ENCODE data around the gene TBC1D4. TPM values are rescaled to one million over a fixed set of nuclear protein-coding genes. Genes with fewer than 3 reads are reported as not detected.

Gene TBC1D4
- total RNA-seq, 1 donor from 2014 or later, result 25.6 TPM

- Histone ChIP-seq H3K27me3 (ENCODE audit: insufficient read depth, low read length) (no peaks in the 10 kb centered on the region), H3K79me2 (ENCODE audit: insufficient read depth, low read length) (peaks cover 24% of the 10 kb centered on the region), H3K9me3 (ENCODE audit: insufficient read depth, low read depth, low read length) (no peaks in the 10 kb centered on the region), H2AFZ (ENCODE audit: low read depth, low read length) (no peak overlapping the region), H3K27ac (ENCODE audit: low read depth, low read length) (no peak overlapping the region), H3K4me3 (ENCODE audit: insufficient read depth, low read depth, low read length) (no peak overlapping the region), H3K9ac (ENCODE audit: low read length) (no peak overlapping the region), H3K4me2 (ENCODE audit: low read length) (no peak overlapping the region), H3K4me1 (ENCODE audit: insufficient read depth, low read length) (peaks cover 4% of the 10 kb centered on the region), H4K20me1 (ENCODE audit: insufficient read depth, low read length) (peaks cover 14% of the 10 kb centered on the region), H3K36me3 (ENCODE audit: insufficient read depth, low read length) (peaks cover 2% of the 10 kb centered on the region)
- FAIRE-seq (no peak), DNase-seq (ENCODE audit: low read depth) (no peak)
- Mint-ChIP-seq H3K27me3 (ENCODE audit: low read depth, unreplicated experiment) (no peaks in the 10 kb centered on the region), H3K9me3 (ENCODE audit: unreplicated experiment) (no peaks in the 10 kb centered on the region), H3K36me3 (ENCODE audit: low read depth, unreplicated experiment) (peaks cover 5% of the 10 kb centered on the region), H3K4me1 (ENCODE audit: low read depth, unreplicated experiment) (peaks cover 17% of the 10 kb centered on the region), H3K27ac (ENCODE audit: unreplicated experiment) (no peak overlapping the region), H3K4me3 (ENCODE audit: unreplicated experiment) (no peak overlapping the region)
- TF ChIP-seq EZH2 (IDR thresholded peaks at IDR 0.05; ENCODE audit: insufficient read depth, low read length), result no peak
These were observed 23.1 kb downstream of the TBC1D4 start for GRCh38 chr13:75458696-75459422.

DNA sequence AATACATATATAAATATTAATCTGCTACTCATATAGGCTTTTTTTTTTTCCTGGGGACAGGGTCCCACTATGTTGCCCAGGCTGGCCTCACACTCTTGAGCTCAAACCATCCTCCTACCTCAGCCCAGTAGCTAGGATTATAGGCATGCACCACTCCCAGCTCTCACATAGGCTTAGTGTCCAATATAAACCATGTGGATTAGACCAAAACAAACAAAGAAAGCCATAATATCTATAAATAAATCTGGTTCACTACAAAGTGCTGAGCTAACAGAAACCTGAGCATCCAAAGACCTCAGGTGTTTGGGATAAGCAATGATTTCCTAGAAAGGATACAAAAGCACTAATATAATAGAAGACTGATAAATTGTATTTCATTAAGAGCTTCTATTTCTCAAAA is 26.0 kb downstream of the TBC1D4 start:
- H3K4me2 ChIP-seq (ENCODE audit: low read length), result no peak overlapping the region
- H3K36me3 ChIP-seq (ENCODE audit: insufficient read depth, low read length), result peaks cover 2% of the 10 kb centered on the region
- no peaks in the 10 kb centered on the region for H3K27me3 ChIP-seq (ENCODE audit: insufficient read depth, low read length)
- H3K36me3 Mint-ChIP-seq (ENCODE audit: low read depth, unreplicated experiment), result no peaks in the 10 kb centered on the region
- peaks cover 16% of the 10 kb centered on the region for H3K4me1 Mint-ChIP-seq (ENCODE audit: low read depth, unreplicated experiment)
- no peaks in the 10 kb centered on the region for H3K9me3 Mint-ChIP-seq (ENCODE audit: unreplicated experiment)
- no peak for DNase-seq (ENCODE audit: low read depth)
- H3K79me2 ChIP-seq (ENCODE audit: insufficient read depth, low read length), result peaks cover 24% of the 10 kb centered on the region
- H3K27ac Mint-ChIP-seq (ENCODE audit: unreplicated experiment), result no peak overlapping the region
- H3K27me3 Mint-ChIP-seq (ENCODE audit: low read depth, unreplicated experiment), result no peaks in the 10 kb centered on the region
- H3K4me1 ChIP-seq (ENCODE audit: insufficient read depth, low read length), result peaks cover 1% of the 10 kb centered on the region
- H4K20me1 ChIP-seq (ENCODE audit: insufficient read depth, low read length), result peaks cover 14% of the 10 kb centered on the region
- FAIRE-seq, result no peak
- no peak overlapping the region for H3K4me3 ChIP-seq (ENCODE audit: insufficient read depth, low read depth, low read length)
- no peak overlapping the region for H3K9ac ChIP-seq (ENCODE audit: low read length)
- TF ChIP-seq EZH2 (IDR thresholded peaks at IDR 0.05; ENCODE audit: insufficient read depth, low read length), result no peak
- TF ChIP-seq, protein P1, sequence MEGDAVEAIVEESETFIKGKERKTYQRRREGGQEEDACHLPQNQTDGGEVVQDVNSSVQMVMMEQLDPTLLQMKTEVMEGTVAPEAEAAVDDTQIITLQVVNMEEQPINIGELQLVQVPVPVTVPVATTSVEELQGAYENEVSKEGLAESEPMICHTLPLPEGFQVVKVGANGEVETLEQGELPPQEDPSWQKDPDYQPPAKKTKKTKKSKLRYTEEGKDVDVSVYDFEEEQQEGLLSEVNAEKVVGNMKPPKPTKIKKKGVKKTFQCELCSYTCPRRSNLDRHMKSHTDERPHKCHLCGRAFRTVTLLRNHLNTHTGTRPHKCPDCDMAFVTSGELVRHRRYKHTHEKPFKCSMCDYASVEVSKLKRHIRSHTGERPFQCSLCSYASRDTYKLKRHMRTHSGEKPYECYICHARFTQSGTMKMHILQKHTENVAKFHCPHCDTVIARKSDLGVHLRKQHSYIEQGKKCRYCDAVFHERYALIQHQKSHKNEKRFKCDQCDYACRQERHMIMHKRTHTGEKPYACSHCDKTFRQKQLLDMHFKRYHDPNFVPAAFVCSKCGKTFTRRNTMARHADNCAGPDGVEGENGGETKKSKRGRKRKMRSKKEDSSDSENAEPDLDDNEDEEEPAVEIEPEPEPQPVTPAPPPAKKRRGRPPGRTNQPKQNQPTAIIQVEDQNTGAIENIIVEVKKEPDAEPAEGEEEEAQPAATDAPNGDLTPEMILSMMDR (IDR thresholded peaks at IDR 0.05; ENCODE audit: insufficient read depth, low read depth, low read length), result no peak
- no peaks in the 10 kb centered on the region for H3K9me3 ChIP-seq (ENCODE audit: insufficient read depth, low read depth, low read length)
- H3K4me3 Mint-ChIP-seq (ENCODE audit: unreplicated experiment), result no peak overlapping the region
- H3K27ac ChIP-seq (ENCODE audit: low read depth, low read length), result no peak overlapping the region
- no peak overlapping the region for H2AFZ ChIP-seq (ENCODE audit: low read depth, low read length)

DNA sequence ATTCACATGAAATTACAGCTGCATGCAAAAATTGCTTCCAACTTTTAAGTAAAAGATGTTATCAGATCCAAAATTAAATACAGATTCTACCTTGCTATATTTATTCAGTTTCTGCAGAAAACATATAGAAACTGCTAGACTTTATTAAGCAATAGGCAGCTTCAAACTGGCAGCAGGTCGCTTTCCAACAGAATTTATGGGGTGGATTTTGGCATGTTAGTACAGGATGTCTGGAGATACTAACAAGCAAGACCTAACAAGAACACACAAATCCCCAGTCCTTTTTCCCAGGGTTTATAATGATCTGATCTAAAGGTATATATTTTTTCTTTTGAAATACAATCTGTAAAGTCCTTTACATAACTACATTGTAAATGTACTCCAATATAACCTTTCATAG is 27.5 kb downstream of the TBC1D4 start:
- DNase-seq (ENCODE audit: low read depth) (no peak), FAIRE-seq (no peak)
- Mint-ChIP-seq H3K27ac (ENCODE audit: unreplicated experiment) (no peak overlapping the region), H3K36me3 (ENCODE audit: low read depth, unreplicated experiment) (no peaks in the 10 kb centered on the region), H3K4me3 (ENCODE audit: unreplicated experiment) (no peak overlapping the region), H3K4me1 (ENCODE audit: low read depth, unreplicated experiment) (peaks cover 8% of the 10 kb centered on the region), H3K27me3 (ENCODE audit: low read depth, unreplicated experiment) (no peaks in the 10 kb centered on the region), H3K9me3 (ENCODE audit: unreplicated experiment) (no peaks in the 10 kb centered on the region)
- Histone ChIP-seq H3K9me3 (ENCODE audit: insufficient read depth, low read depth, low read length) (no peaks in the 10 kb centered on the region), H3K4me2 (ENCODE audit: low read length) (no peak overlapping the region), H3K79me2 (ENCODE audit: insufficient read depth, low read length) (peaks cover 18% of the 10 kb centered on the region), H3K9ac (ENCODE audit: low read length) (no peak overlapping the region), H3K4me3 (ENCODE audit: insufficient read depth, low read depth, low read length) (no peak overlapping the region), H4K20me1 (ENCODE audit: insufficient read depth, low read length) (peaks cover 10% of the 10 kb centered on the region), H3K36me3 (ENCODE audit: insufficient read depth, low read length) (peaks cover 2% of the 10 kb centered on the region), H3K27ac (ENCODE audit: low read depth, low read length) (no peak overlapping the region), H2AFZ (ENCODE audit: low read depth, low read length) (no peak overlapping the region), H3K27me3 (ENCODE audit: insufficient read depth, low read length) (no peaks in the 10 kb centered on the region), H3K4me1 (ENCODE audit: insufficient read depth, low read length) (no peaks in the 10 kb centered on the region)
- TF ChIP-seq, protein P1 (IDR thresholded peaks at IDR 0.05; ENCODE audit: insufficient read depth, low read depth, low read length), result no peak
- TF ChIP-seq EZH2 (IDR thresholded peaks at IDR 0.05; ENCODE audit: insufficient read depth, low read length), result no peak

All from astrocyte (in vitro differentiated cells and primary cell).